Measurements from ENCODE around the gene POLR1G.
A peak's percentile ranks its signal among the peaks of the same experiment; 100 is the strongest.

The POLR1G gene

DNA sequence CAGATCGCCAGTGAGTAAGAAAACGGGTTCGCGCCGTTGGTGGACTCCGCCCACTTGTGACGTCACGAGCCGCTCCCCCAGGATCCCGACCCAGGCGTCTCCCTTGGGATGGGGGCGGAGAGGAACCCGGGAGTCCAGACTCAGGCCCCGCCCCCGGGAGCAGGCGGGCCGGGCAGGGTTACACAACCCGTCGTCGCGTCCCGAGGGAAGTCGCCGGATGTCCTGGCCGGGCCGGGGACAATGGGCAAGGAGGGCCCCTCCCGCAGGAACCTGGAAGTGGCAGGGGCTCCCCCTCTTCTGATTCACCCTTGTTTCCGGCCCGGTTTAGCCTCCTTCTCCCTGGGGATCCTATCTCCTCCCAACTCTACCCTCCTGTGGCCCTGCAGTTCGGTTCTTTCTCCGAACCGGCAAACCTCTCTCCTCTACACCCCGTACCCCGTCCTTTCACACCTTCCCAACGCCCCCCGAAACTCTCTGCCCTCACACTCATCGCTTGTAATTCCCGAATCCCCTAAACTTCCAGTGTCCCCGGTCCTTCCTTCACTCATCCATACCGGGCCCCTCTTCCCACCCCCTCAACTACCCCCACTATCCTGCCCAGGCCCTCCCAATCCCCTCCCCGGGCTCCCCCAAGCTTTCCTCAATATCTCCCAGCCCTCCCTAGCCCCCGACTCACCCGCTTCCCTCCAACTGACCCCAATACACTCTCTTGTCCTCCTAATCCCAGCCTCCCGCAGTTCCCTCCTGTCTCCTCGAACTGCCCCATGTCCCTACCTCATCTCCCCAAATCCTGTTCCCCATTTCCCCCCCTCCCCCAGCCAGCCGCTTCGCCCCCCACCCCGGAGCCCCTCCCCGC is 37.2 kb downstream of the POLR1G start:
- FAIRE-seq (no peak), DNase-seq (ENCODE audit: low spot score) (peak; percentile 95)

- no peak for FAIRE-seq
- peak; percentile 89 for DNase-seq (ENCODE audit: low spot score)
These were observed 38.0 kb downstream of the POLR1G start for GRCh38 chr19:45444318-45445041.

DNA sequence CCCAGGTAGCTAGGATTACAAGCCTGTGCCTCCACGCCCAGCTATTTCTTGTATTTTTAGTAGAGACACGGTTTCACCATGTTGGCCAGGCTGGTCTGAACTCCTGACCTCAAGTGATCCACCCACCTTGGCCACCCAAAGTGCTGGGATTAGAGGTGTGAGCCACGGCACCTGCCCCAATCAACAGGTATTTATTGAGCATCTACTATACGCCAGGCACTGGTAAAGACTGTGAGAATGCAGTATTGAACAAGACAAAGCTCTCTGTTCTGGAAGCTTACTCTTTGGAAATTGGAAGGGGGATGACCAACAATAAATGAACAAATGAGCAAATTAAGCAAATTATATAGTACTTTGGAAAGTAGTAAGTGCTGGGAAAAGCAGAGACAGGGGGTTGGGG is 38.7 kb downstream of the POLR1G start:
- no peak for DNase-seq (ENCODE audit: low spot score)
- no peak for FAIRE-seq

GRCh38 chr19:45446295-45446694 is 39.9 kb downstream of the POLR1G start:
- no peak for DNase-seq (ENCODE audit: low spot score)
- no peak for FAIRE-seq

DNA sequence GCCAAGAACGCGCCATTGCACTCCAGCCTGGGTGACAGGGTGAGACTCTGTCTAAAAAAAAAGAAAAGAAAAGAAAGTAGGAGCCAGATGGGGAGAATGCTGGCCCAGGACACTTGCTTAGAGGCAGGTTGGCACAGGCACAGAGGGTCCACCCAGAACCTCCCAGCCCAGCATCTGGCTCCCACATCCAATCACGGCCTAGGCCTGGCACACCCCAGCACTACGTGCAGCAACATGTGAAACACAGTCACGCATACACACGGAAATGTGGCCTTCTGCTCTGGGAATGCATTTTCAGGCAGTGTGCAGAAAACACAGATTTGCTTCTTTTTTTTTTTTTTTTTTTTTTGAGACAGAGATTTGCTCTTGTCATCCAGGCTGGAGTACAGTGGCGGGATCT is 40.5 kb downstream of the POLR1G start:
- no peak for DNase-seq (ENCODE audit: low spot score)

GRCh38 chr19:45448425-45448756 is 41.9 kb downstream of the POLR1G start:
- no peak for FAIRE-seq
- no peak for DNase-seq (ENCODE audit: low spot score)

More for the DNA sequence above, 40.5 kb downstream of the POLR1G start:
- FAIRE-seq: no peak

GRCh38 chr19:45448887-45449299 is 42.4 kb downstream of the POLR1G start:
- DNase-seq (ENCODE audit: low spot score): peak; percentile 18
- FAIRE-seq: no peak

GRCh38 chr19:45450012-45450333 is 43.5 kb downstream of the POLR1G start:
- DNase-seq (ENCODE audit: low spot score): no peak
- FAIRE-seq: no peak

GRCh38 chr19:45451131-45451849 is 44.8 kb downstream of the POLR1G start:
- no peak for DNase-seq (ENCODE audit: low spot score)
- FAIRE-seq: no peak

DNA sequence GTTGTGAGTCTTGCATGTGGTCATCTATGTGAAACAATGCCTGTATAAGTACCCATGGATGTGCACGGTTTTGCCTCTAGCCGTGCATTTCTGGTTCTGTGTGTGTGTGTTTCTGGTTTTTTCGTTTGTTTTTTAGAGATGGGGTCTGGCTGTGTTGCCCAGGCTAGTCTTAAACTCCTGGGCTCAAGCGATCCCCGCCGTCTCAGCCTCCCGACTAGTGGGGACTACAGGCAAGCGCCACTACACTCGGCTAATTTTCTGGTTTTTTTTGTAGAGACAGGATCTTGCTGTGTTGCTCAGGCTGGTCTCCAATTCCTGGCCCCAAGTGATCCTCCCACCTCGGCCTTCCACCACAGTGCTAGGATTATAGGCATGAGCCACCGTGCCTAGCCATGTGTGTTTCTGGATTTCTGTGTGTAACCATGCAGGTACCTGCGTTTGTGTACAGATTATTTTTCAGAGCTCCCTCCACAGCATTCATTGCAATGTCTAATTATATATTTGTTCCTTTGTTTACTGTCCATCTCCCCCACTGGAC is 45.5 kb downstream of the POLR1G start:
- DNase-seq (ENCODE audit: low spot score) (no peak), FAIRE-seq (no peak)

- DNase-seq (ENCODE audit: low spot score): peak; percentile 94
- peak; percentile 67 for FAIRE-seq
These were observed 49.5 kb downstream of the POLR1G start for GRCh38 chr19:45455707-45456499.

DNA sequence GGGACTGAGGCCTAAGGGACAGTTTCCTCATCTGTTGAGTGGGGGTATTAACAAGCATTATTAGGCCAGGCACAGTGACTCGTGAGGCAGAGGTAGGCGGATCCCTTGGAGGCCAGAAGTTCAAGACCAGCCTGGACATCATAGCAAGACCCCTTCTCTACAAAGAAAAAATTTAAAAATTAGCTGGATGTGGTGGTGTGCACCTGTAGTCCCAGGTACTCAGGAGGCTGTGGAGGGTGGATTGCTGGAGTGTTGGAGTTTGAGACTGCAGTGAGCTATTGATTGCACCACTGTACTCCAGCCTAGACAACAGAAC is 50.0 kb downstream of the POLR1G start:
- DNase-seq (ENCODE audit: low spot score) (no peak), FAIRE-seq (no peak)

- no peak for FAIRE-seq
- DNase-seq (ENCODE audit: low spot score): no peak
These were observed 51.3 kb downstream of the POLR1G start for GRCh38 chr19:45457776-45458175.
